ENCODE results near the gene ZNF576.
"Not testable (repeated sequence)": the region's sequence is repeated elsewhere in the genome, so short reads cannot be mapped to it uniquely, and the experiment has no call there.

The ZNF576 gene

DNA sequence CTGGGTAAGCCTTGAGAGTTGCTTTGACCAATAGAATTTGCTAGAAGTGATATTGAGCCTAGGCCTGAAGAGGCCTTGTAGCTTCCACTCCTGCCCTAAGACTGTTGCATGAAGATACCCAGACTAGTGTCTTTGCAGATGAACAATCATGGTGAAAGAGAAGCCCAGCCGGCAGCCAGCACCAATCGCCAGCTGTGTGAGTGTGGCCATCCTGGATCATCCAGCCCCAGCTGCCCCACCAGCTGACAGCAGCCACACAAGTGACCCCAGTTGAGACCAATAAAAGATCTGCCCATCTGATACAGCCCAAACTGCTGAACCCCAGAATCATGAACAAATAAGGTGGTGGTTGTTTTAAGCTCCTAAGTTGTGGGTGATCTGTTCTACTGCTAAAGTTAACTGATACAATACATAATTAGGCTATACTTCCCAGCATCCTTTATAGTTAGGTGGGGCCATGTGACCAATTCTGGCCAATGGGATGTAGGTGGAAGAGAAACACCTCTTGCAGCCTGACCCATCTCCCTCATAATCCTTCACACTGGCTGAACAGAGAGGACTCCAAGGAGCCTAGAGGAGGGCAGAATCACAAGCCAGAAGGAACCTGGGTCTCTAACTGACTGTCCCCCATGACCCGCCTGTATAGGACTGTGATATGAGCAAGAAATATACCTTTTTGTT is 32.4 kb downstream of the ZNF576 start:
- no peak for FAIRE-seq

- no peak for FAIRE-seq
Measured at GRCh38 chr19:43631491-43631890, 35.1 kb downstream of the ZNF576 start.

GRCh38 chr19:43633520-43633919 is 37.1 kb downstream of the ZNF576 start:
- no peak for FAIRE-seq

DNA sequence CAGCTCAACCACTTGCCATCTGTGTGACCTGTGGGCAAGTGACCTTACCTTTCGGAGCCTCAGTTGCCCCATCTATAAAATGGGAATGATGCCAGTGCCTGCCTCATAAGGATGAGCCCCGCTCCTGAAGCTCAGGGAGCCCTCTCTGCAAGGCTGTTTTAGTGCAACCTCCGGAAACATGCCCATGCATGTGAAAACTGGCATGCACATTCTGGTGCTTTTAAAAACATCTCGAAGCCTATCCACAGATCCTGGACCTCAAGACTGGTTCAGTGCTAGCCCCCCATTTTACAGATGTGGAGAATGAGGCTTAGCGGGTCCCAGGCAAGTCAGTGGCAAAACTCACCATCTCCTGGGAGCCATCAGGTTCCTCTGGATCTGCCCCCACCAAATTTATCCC is 37.7 kb downstream of the ZNF576 start:
- no peak for FAIRE-seq

DNA sequence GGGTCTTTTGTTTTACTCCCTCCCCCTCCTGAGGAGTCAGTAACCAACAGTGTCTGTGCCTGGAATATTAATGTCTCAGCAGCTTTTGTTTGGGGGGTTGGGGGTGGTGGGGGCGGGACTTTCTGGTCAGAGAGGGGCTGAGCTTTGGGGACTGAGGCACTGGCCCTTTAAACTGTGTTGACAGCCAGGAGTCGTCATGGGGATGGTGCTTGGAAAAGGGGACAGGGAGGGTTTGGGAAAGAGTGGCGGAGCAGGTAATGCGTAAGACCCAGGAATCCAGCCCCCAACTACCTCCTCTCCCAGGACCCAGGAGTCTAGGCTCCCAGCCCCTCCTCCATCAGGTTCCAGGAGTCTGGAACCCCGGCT is 38.1 kb downstream of the ZNF576 start:
- FAIRE-seq, result no peak

- no peak for FAIRE-seq
Measured at GRCh38 chr19:43634872-43635560, 38.6 kb downstream of the ZNF576 start.

DNA sequence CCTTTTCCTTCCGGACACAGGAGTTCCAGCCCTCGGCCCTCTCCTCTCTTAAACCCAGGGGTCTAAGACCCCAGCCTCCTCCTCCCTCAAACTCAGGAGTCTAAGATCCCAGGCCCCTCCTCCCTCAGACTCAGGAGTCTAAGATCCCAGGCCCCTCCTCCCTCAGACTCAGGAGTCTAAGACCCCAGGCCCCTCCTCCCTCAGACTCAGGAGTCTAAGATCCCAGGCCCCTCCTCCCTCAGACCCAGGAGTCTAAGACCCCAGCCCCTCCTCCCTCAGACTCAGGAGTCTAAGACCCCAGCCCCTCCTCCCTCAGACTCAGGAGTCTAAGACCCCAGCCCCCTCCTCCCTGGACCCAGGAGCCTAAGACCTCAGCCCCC is 39.2 kb downstream of the ZNF576 start:
- FAIRE-seq, result not testable (repeated sequence)

- FAIRE-seq, result no peak
Measured at GRCh38 chr19:43636121-43636683, 39.8 kb downstream of the ZNF576 start.

- no peak for FAIRE-seq
Measured at GRCh38 chr19:43638214-43638994, 42.0 kb downstream of the ZNF576 start.

DNA sequence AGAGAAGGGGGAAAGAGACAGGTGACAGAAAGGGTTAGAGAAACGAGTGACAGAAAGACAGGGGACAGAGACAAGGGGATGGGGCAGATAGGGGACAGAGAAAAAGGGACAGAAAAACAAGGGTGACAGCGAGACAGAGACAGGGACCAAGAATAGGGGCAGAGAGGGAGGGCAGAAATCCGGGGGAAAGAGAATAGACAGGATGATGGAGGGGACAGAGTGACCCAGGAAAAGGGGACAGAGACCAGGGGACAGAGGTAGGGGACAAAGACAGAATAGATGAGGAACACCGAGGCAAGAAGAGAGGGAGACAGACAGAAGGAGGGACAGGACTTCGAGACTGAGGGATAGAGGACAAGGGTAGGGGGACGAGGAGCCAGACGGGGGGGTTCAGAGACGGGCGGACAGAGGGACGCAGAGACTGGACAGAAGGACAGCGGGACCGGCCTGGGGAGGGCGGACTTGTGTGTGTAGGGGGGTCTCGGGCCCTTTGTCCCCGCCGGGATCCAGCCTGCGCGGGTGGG is 42.7 kb downstream of the ZNF576 start:
- FAIRE-seq, result no peak

GRCh38 chr19:43639519-43640423 is 43.4 kb downstream of the ZNF576 start, which contains the start of gene CADM4:
Gene CADM4, minus strand, starts transcription at chr19:43639850. Its CDS starts 60 bp downstream, at chr19:43639790.
- no peak for FAIRE-seq

DNA sequence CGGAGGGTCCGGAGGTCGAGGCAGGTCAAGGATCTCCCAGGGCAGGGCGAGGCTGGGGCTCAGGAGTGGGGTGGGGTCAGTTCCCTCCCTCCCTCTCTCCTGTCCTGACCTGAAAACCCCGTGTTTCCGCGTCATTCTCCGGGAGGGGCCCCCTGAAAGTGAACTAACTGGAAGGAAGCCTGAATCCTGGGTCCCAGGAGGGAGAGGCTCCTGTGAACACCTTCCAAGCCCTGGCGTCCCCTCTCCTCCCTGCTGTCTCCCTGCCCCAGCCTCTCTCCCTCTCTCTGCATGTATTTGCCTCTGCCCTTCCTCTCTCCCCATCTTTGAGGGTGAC is 44.0 kb downstream of the ZNF576 start:
- FAIRE-seq, result no peak

DNA sequence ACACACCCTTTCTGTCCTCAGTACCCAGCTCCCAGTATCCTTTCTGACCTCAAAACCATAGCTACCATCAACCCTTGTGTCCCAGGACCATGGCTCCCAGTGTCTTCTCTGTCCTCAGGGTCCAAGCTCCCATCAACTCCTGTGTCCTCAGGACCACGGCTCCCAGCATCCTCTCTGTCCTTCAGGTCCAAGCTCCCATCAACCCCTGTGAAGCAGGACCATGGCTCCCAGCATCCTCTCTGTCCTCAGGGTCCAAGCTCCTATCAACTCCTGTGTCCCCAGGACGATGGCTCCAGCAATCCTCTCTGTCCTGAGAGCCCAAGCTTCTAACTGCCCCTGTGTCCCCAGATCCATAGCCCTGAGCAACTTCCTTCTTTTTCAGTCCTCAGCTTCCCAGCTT is 44.9 kb downstream of the ZNF576 start:
- no peak for FAIRE-seq

DNA sequence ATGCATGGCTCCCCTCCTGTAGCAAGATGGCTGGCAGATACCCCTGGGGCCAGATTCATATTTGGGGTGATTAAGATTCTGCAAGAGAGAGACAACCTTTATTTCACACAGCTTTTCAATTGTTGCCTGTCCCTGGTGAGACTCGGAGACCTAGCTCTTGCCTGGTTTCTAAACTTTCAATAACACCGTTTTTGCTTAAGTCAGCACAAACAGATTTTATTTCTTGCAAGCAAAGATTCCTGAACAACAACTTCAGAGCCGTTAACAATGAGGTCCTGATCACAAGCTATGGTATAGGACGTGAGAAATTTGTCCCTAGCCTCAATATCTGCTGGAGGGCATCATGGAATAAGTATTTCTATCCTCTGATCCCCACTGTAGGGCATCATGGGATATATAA is 46.1 kb downstream of the ZNF576 start:
- no peak for FAIRE-seq

DNA sequence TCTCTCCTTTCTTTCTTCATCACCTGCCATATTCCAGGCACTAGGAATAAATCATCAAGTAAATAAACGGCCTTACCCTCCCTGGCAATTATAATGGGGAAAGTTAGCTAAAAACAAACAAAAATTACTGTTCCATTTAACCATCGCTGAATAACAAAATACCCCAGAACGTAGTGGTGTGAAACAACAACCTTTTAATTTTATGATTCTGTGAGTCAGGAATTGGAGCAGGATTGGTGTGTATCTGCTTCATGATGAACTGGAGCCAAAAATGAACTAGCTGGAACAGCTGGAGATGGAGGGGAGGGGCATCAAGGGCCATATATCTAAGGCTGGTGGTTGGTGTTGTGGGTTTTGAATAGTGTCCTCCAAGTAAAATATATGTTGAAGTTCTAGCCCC is 46.9 kb downstream of the ZNF576 start:
- no peak for FAIRE-seq

- FAIRE-seq, result no peak
Measured at GRCh38 chr19:43644181-43644580, 47.8 kb downstream of the ZNF576 start.

GRCh38 chr19:43648633-43649032 is 52.2 kb downstream of the ZNF576 start:
- no peak for FAIRE-seq

GRCh38 chr19:43649514-43649913 is 53.1 kb downstream of the ZNF576 start:
- FAIRE-seq, result no peak

- FAIRE-seq, result not testable (repeated sequence)
Measured at GRCh38 chr19:43650276-43650675, 53.9 kb downstream of the ZNF576 start.
